Measurements from ENCODE around the gene KCNIP1. TPM values are rescaled to one million over a fixed set of nuclear protein-coding genes. Genes with fewer than 3 reads are reported as not detected.

The KCNIP1 gene
- total and polyA plus RNA-seq, 2 of the 13 experiments (the other 11 are each of a cell fraction or from before 2014, with no cell fraction given) = not detected

- TF ChIP-seq, protein P1, sequence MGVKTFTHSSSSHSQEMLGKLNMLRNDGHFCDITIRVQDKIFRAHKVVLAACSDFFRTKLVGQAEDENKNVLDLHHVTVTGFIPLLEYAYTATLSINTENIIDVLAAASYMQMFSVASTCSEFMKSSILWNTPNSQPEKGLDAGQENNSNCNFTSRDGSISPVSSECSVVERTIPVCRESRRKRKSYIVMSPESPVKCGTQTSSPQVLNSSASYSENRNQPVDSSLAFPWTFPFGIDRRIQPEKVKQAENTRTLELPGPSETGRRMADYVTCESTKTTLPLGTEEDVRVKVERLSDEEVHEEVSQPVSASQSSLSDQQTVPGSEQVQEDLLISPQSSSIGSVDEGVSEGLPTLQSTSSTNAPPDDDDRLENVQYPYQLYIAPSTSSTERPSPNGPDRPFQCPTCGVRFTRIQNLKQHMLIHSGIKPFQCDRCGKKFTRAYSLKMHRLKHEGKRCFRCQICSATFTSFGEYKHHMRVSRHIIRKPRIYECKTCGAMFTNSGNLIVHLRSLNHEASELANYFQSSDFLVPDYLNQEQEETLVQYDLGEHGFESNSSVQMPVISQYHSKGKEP (CRISPR knock-in tag; IDR thresholded peaks at IDR 0.05) = no peak
- no peak for TF ChIP-seq MAFG (CRISPR knock-in tag; IDR thresholded peaks at IDR 0.05)
- TF ChIP-seq CEBPB (IDR thresholded peaks at IDR 0.05; ENCODE audit: borderline replicate concordance, low read depth, low read length) = no peak
- TF ChIP-seq CC2D1A (CRISPR knock-in tag; IDR thresholded peaks at IDR 0.05) = no peak
- TF ChIP-seq PITX1 (CRISPR knock-in tag; IDR thresholded peaks at IDR 0.05) = no peak
- no peak for TF ChIP-seq ISL2 (CRISPR knock-in tag; IDR thresholded peaks at IDR 0.05)
- no peak for TF ChIP-seq ZNF639 (CRISPR knock-in tag; conservative IDR thresholded peaks at IDR 0.05)
- TF ChIP-seq ZNF569 (CRISPR knock-in tag; IDR thresholded peaks at IDR 0.05; ENCODE audit: borderline replicate concordance) = no peak
- TF ChIP-seq NR2F1 (CRISPR knock-in tag; IDR thresholded peaks at IDR 0.05) = no peak
- TF ChIP-seq NCOA2 (CRISPR knock-in tag; IDR thresholded peaks at IDR 0.05) = no peak
- no peak for TF ChIP-seq MYNN (CRISPR knock-in tag; IDR thresholded peaks at IDR 0.05; ENCODE audit: low read depth)
- TF ChIP-seq PTBP1 (IDR thresholded peaks at IDR 0.05; ENCODE audit: low read depth, low read length, poor library complexity, severe bottlenecking) = no peak
- no peak for TF ChIP-seq BORCS8-MEF2B (CRISPR knock-in tag; IDR thresholded peaks at IDR 0.05)
- TF ChIP-seq PHF21A (CRISPR knock-in tag; IDR thresholded peaks at IDR 0.05) = no peak
These were observed 139.1 kb downstream of the KCNIP1 start (continued) for GRCh38 chr5:170642776-170643436.

Data from HepG2 (cell line).